Trophoblast cell (in vitro differentiated cells and primary cell): ENCODE measurements around the gene RAD9A.

Source experiments
- DNase-seq, 2 donors: peaks; one replicate each; pipeline ENCODE4 v3.0.0-alpha.2; 2016
- H2AFZ ChIP-seq: 2 replicates; pipeline ENCODE4 v1.6.1; 2013; ENCODE audit warnings: low read length, moderate library complexity, mild to moderate bottlenecking; ENCODE audit not compliant: insufficient read depth, poor library complexity
- H2AK5ac ChIP-seq: 2 replicates; pipeline ENCODE4 v1.6.1; 2013; ENCODE audit warnings: mild to moderate bottlenecking, low read length
- H2BK120ac ChIP-seq: 2 replicates; pipeline ENCODE4 v1.6.1; 2013; ENCODE audit warnings: low read length, mild to moderate bottlenecking, moderate library complexity; ENCODE audit not compliant: insufficient read depth, poor library complexity
- H2BK12ac ChIP-seq: 2 replicates; pipeline ENCODE4 v1.6.1; 2013; ENCODE audit warnings: mild to moderate bottlenecking, low read length, moderate library complexity
- H2BK5ac ChIP-seq: 2 replicates; pipeline ENCODE4 v1.6.1; 2013; ENCODE audit warnings: low read length, low read depth, moderate library complexity, mild to moderate bottlenecking; ENCODE audit not compliant: poor library complexity
- H3K14ac ChIP-seq: 2 replicates; pipeline ENCODE4 v1.6.1; 2013; ENCODE audit warnings: mild to moderate bottlenecking, low read length
- H3K18ac ChIP-seq: 2 replicates; pipeline ENCODE4 v1.6.1; 2013; ENCODE audit warnings: mild to moderate bottlenecking, low read length
- H3K23ac ChIP-seq: 2 replicates; pipeline ENCODE4 v1.6.1; 2013; ENCODE audit warnings: low read length
- H3K27ac ChIP-seq: 2 replicates; pipeline ENCODE4 v1.5.1; 2013; ENCODE audit warnings: low read depth, mild to moderate bottlenecking, inconsistent platforms, low read length, moderate library complexity
- H3K27me3 ChIP-seq: 2 replicates; pipeline ENCODE4 v1.6.1; 2013; ENCODE audit warnings: inconsistent platforms, mild to moderate bottlenecking, low read length, moderate library complexity; ENCODE audit not compliant: insufficient read depth
- H3K36me3 ChIP-seq, 2 experiments: 1 replicate in 1 of 2; 2 replicates in 1 of 2; pipeline ENCODE4 v1.6.1; 2013; ENCODE audit warnings: low read length in 2 of 2, mild to moderate bottlenecking in 2 of 2, moderate library complexity in 1 of 2; ENCODE audit not compliant: insufficient read depth in 2 of 2, control insufficient read depth in 1 of 2
- H3K4ac ChIP-seq: 2 replicates; pipeline ENCODE4 v1.6.1; 2013; ENCODE audit warnings: low read depth, mild to moderate bottlenecking, low read length, moderate library complexity
- H3K4me1 ChIP-seq, 2 experiments: 1 replicate in 1 of 2; 2 replicates in 1 of 2; pipeline ENCODE4 v1.6.1; 2013; ENCODE audit warnings: low read length in 2 of 2, mild to moderate bottlenecking in 2 of 2, moderate library complexity in 1 of 2; ENCODE audit not compliant: insufficient read depth in 2 of 2, control insufficient read depth in 1 of 2
- H3K4me2 ChIP-seq: 2 replicates; pipeline ENCODE4 v1.6.1; 2013; ENCODE audit warnings: inconsistent platforms, mild to moderate bottlenecking, low read length, moderate library complexity
- H3K4me3 ChIP-seq: 2 replicates; pipeline ENCODE4 v1.5.1; 2013; ENCODE audit warnings: mild to moderate bottlenecking, low read depth, low read length, inconsistent platforms
- H3K79me1 ChIP-seq: one replicate; pipeline ENCODE4 v1.6.1; 2013; ENCODE audit warnings: low read length
- H3K79me2 ChIP-seq: 2 replicates; pipeline ENCODE4 v1.6.1; 2013; ENCODE audit warnings: low read length, mild to moderate bottlenecking; ENCODE audit not compliant: control insufficient read depth, insufficient read depth, poor library complexity
- H3K9ac ChIP-seq: 2 replicates; pipeline ENCODE4 v1.6.1; 2013; ENCODE audit warnings: mild to moderate bottlenecking, low read length
- H3K9me3 ChIP-seq: 2 replicates; pipeline ENCODE4 v1.6.1; 2013; ENCODE audit warnings: low read depth, mild to moderate bottlenecking, control low read depth, inconsistent platforms, low read length; ENCODE audit not compliant: insufficient read depth
- H4K12ac ChIP-seq: 2 replicates; pipeline ENCODE4 v1.6.1; 2013; ENCODE audit warnings: low read depth, mild to moderate bottlenecking, low read length, moderate library complexity
- H4K8ac ChIP-seq: 2 replicates; pipeline ENCODE4 v1.6.1; 2013; ENCODE audit warnings: low read depth, mild to moderate bottlenecking, low read length, moderate library complexity
- H4K91ac ChIP-seq: one replicate; pipeline ENCODE4 v1.6.1; 2013; ENCODE audit warnings: low read depth, mild to moderate bottlenecking, low read length, moderate library complexity
- WGBS: extraction: QIAGEN DNeasy Blood & Tissue Kit; methylation state at CpG from one replicate; pipeline ENCODE4 v1.1.7; 2013; ENCODE audit warnings: missing lambda C conversion rate; ENCODE audit not compliant: insufficient read length, insufficient coverage; ENCODE audit errors: extremely low coverage; 5-methylcytosine and 5-hydroxymethylcytosine counted together

RAD9A gene

DNA sequence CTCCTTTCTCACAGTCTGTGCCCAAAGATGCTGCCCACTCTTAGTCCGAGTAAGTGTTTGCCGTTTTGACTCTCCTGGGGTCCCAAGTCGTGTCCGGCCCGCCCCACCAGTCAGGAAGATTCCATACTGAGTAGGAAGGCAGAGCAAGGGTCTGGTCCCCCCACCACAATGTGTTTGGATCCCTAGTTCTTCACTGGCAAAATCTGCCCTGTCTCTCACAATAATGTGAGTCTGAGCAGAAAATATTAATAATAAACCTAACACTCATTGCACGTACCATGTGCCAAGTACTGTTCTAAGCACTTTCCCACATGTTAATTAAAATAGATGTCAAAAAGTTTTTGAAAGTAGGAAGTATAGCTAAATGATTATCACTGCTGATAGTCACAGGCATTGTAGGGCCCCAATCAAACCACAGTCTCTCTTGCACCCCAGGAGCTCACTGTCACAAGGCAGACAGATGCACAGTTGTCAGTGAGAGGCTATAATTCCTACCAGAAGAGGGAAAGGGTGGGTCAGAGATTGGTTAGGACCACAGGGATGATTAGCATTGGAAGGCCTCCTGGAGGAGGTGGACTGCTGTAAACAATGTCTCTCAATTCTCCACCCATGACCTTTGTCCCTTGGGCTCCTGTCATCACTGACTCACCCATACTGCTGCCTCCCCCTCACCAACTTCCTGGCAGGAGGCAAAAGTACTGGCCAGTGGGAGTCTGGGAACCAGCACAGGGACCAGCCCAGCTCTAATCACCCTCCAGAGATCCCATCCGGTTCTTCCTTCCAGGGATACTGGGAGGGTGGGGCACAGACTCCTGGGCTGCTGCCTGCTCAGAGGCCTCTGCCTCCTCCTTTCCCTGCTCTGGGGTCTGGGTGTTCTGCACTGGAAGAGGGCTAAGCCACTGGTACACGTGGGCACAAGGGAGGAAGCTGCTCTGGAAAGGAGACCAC is 37.4 kb upstream of the RAD9A start:
- Histone ChIP-seq H3K9me3 (no peaks in the 10 kb centered on the region), H3K4me1 (peaks cover 18 to 25% of the 10 kb centered on the region in 2 experiments), H3K4ac (peak overlapping the region; percentile 77), H3K23ac (no peak overlapping the region), H4K8ac (peak overlapping the region; percentile 87), H3K14ac (peak overlapping the region; percentile 69), H3K79me2 (peaks cover 9% of the 10 kb centered on the region), H4K91ac (peak overlapping the region; percentile 93), H3K27ac (peak overlapping the region; percentile 91), H3K9ac (peak overlapping the region; percentile 54), H2AFZ (peak overlapping the region; percentile 61), H2AK5ac (peak overlapping the region; percentile 81), H2BK120ac (peak overlapping the region; percentile 66), H3K79me1 (peaks cover 19% of the 10 kb centered on the region), H3K18ac (peak overlapping the region; percentile 61), H3K4me3 (no peak overlapping the region), H2BK12ac (peak overlapping the region; percentile 78), H2BK5ac (peak overlapping the region; percentile 76), H3K4me2 (peak overlapping the region; percentile 73), H4K12ac (peak overlapping the region; percentile 72), H3K36me3 (no peaks in the 10 kb centered on the region), H3K27me3 (no peaks in the 10 kb centered on the region)
- no CpG with 5 or more reads among the region's 8 CpGs for WGBS
- peak; percentile 57 to 61 for DNase-seq

GRCh38 chr11:67355023-67355793 is 36.6 kb upstream of the RAD9A start:
- WGBS: no CpG with 5 or more reads among the region's 11 CpGs
- no peak for DNase-seq

DNA sequence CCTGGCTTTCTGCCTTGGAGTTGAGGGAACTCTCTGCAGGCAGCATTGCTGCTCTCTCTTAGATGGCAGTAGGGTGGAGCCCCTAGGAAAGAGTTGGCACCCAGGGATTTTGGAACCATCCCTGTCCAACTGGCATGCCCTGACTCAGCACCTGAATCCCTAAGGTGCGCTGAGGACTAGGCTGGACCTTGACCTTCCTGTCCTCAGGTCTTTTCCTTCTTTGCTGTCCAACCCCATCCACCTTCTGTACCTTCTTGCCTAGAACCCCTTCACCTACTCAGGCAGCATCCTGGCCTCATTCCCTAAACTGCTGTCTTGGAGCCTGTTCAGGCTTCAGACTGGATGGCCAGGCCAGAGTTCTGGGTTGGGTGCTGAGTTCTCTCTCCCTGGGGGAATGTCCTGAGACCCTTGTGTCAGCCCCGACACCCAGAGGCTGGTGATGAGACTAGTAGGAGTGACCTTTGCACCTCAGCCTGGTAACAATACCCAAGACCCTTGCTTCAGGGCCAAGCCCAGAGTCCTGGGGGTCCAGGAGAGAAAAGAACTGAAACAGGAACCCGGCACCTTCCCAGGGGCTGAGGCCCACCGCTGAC is 35.9 kb upstream of the RAD9A start:
- Histone ChIP-seq H3K79me2 (peaks cover 9% of the 10 kb centered on the region), H2BK12ac (peak overlapping the region; percentile 44), H3K4me2 (no peak overlapping the region), H2AFZ (no peak overlapping the region), H2BK5ac (no peak overlapping the region), H3K79me1 (peaks cover 19% of the 10 kb centered on the region), H3K27me3 (no peaks in the 10 kb centered on the region), H3K27ac (no peak overlapping the region), H3K4me1 (peaks cover 18 to 25% of the 10 kb centered on the region in 2 experiments), H3K23ac (no peak overlapping the region), H3K9me3 (no peaks in the 10 kb centered on the region), H4K8ac (no peak overlapping the region), H3K9ac (no peak overlapping the region), H3K14ac (no peak overlapping the region), H3K18ac (no peak overlapping the region), H4K91ac (peak overlapping the region; percentile 20), H3K4ac (no peak overlapping the region), H3K4me3 (no peak overlapping the region), H2AK5ac (peak overlapping the region; percentile 61), H2BK120ac (no peak overlapping the region), H3K36me3 (no peaks in the 10 kb centered on the region), H4K12ac (no peak overlapping the region)
- WGBS: no CpG with 5 or more reads among the region's 4 CpGs
- DNase-seq: no peak

More at GRCh38 chr11:67355023-67355793, 36.6 kb upstream of the RAD9A start:
- H3K18ac ChIP-seq: peak overlapping the region; percentile 20
- H3K9me3 ChIP-seq: no peaks in the 10 kb centered on the region
- H4K12ac ChIP-seq: no peak overlapping the region
- H3K4ac ChIP-seq: peak overlapping the region; percentile 16
- H2BK12ac ChIP-seq: peak overlapping the region; percentile 41
- no peak overlapping the region for H3K9ac ChIP-seq
- H3K4me2 ChIP-seq: no peak overlapping the region
- peaks cover 9% of the 10 kb centered on the region for H3K79me2 ChIP-seq
- H3K4me3 ChIP-seq: no peak overlapping the region
- peaks cover 18 to 25% of the 10 kb centered on the region in 2 experiments for H3K4me1 ChIP-seq
- peak overlapping the region; percentile 43 for H3K27ac ChIP-seq
- peak overlapping the region; percentile 52 for H2BK5ac ChIP-seq
- H4K91ac ChIP-seq: peak overlapping the region; percentile 82
- H3K27me3 ChIP-seq: no peaks in the 10 kb centered on the region
- peak overlapping the region; percentile 52 for H3K14ac ChIP-seq
- no peaks in the 10 kb centered on the region for H3K36me3 ChIP-seq
- H3K23ac ChIP-seq: no peak overlapping the region
- peak overlapping the region; percentile 43 for H2BK120ac ChIP-seq
- H2AK5ac ChIP-seq: peak overlapping the region; percentile 61
- H3K79me1 ChIP-seq: peaks cover 19% of the 10 kb centered on the region
- no peak overlapping the region for H2AFZ ChIP-seq
- H4K8ac ChIP-seq: peak overlapping the region; percentile 32

DNA sequence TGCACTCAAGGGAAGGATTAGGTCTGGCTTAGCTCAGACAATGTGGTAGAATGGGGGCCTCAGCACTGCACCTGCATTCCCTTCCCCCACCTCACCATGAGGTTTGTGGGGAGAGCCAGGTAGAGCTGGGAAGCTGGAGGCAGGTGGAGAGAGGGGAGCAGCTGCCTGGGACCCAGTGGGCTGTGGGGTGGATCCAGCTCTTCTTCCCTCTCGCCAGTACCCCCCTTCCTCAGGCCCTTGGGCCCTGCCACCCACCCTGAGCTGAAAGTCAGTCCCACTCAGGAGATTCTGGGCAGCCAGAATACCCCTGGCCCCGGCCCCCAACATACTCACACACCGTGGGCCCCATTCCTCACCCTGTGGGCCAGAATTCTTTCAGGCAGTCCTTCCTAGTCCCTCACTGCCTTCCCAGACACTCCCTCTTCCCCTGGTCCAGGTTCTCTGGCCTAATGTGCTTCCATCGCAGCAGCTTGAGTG is 35.4 kb upstream of the RAD9A start:
- H3K9ac ChIP-seq: no peak overlapping the region
- no CpG with 5 or more reads among the region's 4 CpGs for WGBS
- H4K12ac ChIP-seq: no peak overlapping the region
- no peak overlapping the region for H3K4ac ChIP-seq
- no peak overlapping the region for H2BK5ac ChIP-seq
- no peak overlapping the region for H3K14ac ChIP-seq
- no peak overlapping the region for H3K18ac ChIP-seq
- no peak overlapping the region for H2BK12ac ChIP-seq
- no peak overlapping the region for H3K27ac ChIP-seq
- DNase-seq: no peak
- peaks cover 18 to 25% of the 10 kb centered on the region in 2 experiments for H3K4me1 ChIP-seq
- H3K79me1 ChIP-seq: peaks cover 19% of the 10 kb centered on the region
- H3K4me2 ChIP-seq: no peak overlapping the region
- H2AFZ ChIP-seq: peak overlapping the region; percentile 33
- H3K23ac ChIP-seq: no peak overlapping the region
- no peaks in the 10 kb centered on the region for H3K27me3 ChIP-seq
- H3K9me3 ChIP-seq: no peaks in the 10 kb centered on the region
- peak overlapping the region; percentile 53 for H2AK5ac ChIP-seq
- H3K4me3 ChIP-seq: no peak overlapping the region
- peak overlapping the region; percentile 20 for H4K91ac ChIP-seq
- no peak overlapping the region for H2BK120ac ChIP-seq
- H4K8ac ChIP-seq: no peak overlapping the region
- no peaks in the 10 kb centered on the region for H3K36me3 ChIP-seq
- peaks cover 9% of the 10 kb centered on the region for H3K79me2 ChIP-seq
